HG02642 (cell line): ENCODE data around the gene XPO4.
"Not testable (repeated sequence)": the region's sequence is repeated elsewhere in the genome, so short reads cannot be mapped to it uniquely, and the experiment has no call there.

Experiments
- ATAC-seq: cut with Tn5 transposase; IDR thresholded peaks from one replicate; pipeline ENCODE4 v1.9.1; 2021; ENCODE audit warnings: mild to moderate bottlenecking; ENCODE audit not compliant: unreplicated experiment, poor library complexity

XPO4 gene

DNA sequence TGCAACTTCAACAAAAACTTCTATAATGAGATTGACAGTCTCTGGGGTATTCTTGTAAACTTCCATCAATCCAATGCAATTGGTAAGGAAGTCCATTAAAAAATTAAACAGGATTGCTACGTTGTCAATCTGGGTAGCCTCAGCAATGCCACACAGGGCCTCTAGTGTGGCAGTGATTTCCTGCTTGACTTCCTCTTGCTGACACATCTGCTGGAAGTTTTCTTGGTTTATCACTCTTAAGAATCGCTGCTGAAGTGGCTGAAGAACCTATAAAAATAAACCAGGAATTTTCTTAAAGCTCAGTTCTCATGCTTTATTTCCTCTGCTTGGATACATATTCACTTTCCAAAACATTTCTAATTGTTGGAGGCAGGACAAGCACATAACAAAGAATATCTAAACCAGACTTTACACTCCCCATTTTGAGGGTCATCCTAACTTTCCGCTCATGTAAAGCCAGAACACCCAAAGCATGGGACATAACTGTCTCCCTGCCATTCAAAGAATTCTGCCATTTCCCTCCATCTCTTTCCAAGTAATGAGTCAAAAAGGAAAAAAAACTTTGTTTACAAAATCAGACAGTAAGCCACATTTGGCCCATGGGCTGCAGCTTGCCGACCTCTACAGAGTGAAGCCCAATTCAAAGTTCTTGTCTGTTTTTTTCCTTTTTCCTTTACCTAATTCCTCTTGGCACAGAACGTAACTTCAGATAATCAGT, 105.6 kb downstream of the XPO4 start:
- ATAC-seq, result no peak

DNA sequence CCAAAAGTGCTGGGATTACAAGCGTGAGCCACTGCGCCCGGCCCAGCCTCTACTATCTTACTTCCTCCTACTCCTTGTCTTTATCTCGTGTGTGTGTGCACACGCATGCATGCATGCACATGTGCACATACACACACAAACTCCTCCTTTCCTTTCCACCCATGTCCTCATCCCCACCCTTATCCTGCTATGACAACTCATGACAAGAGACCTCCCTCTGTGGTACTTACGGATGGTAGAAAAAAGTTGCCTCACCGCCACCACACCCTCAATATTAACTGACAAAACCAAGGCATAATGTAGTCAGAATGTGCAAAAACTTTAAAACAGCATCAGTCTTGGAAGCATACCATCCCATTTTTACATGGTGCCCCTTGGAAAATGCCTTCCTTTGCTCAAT, 112.9 kb downstream of the XPO4 start:
- no peak for ATAC-seq

GRCh38 chr13:20788312-20788711, 114.2 kb downstream of the XPO4 start:
- ATAC-seq, result no peak

- ATAC-seq, result no peak
Measured at GRCh38 chr13:20787180-20787579, 115.4 kb downstream of the XPO4 start.

- ATAC-seq, result peak; percentile 85
Measured at GRCh38 chr13:20782116-20782708, 120.3 kb downstream of the XPO4 start.

DNA sequence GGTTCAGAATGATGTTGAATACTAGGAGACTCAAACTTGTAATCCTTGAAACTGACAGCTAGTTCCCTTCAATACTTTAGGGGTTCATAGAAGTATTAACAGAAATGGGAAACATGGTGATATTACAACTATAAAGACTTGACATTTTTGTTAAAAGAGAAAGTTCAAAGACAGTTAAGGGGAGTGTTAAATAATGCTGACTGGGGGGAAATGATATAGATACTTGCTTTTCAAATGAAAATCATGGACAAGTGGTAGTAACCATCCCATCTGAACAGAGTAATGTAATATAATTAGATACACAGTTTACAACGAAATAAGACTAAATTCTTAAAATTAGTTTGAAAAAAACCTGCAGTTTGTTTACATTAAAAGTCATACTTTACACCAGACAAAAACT, 122.2 kb downstream of the XPO4 start:
- ATAC-seq, result no peak

DNA sequence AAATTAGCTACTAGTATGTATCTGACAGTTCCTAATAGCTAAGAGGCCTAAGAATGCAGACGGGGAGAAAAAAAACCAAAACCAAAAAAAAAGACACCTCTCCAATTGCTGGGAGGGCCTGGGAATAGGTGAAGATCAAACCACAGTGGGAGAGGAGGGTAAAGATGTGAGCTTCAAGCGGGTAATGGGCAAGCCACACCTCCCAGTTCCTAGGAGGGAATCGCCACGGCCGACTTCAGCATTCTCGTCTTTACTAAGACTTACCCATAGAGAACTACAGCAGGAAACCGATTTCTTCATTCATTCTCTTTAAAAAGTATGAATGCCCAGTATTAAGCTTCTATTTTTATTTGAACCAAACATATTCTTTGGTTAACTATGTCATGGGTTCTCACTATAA, 123.1 kb downstream of the XPO4 start:
- no peak for ATAC-seq

- no peak for ATAC-seq
Measured at GRCh38 chr13:20778311-20778710, 124.2 kb downstream of the XPO4 start.

DNA sequence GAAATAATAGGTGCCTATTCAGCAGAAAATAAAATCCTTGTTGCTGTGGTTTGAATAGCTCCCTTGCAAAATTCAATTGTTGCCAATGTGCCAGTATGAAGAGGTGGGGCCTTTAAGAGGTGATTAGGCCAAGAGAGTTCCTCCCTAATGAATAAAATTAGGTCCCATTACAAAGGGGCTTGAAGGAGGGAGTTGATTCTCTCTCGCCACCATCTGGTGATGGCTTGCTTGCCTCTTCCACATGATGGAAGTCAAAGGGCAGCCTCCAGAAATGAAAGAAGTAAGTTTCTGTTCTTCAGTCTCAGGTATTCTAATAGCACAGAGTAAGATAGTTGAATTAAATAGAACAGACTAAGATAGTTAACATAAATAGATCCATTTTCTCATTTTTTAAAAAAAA, 125.8 kb downstream of the XPO4 start:
- ATAC-seq, result no peak

- no peak for ATAC-seq
Measured at GRCh38 chr13:20775961-20776360, 126.6 kb downstream of the XPO4 start.

DNA sequence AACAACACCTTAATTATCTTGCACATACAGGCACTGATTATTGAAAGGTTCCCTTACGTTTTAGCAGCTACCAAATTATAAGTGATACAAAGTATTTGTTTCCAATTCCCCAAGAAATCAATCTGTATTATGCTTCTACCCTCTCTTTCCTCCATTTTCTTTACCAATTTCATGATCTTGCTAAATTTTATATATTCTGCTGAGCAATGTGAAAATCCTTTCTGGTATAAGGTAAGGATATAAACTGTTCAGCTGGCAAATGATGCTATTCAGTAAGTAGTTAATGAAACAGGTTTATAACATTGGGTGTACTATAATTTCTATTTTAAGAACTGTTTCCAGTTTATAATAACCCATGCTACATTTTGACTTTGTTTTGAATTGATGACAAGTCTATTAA, 127.8 kb downstream of the XPO4 start:
- ATAC-seq, result no peak

GRCh38 chr13:20773194-20774080, 129.1 kb downstream of the XPO4 start, which contains the start of gene EEF1AKMT1:
Gene EEF1AKMT1, minus strand, starts transcription at chr13:20773961. Its CDS starts 16,363 bp downstream, at chr13:20757598.
- peak; percentile 95 for ATAC-seq

- ATAC-seq, result no peak
Measured at GRCh38 chr13:20772401-20773131, 130.0 kb downstream of the XPO4 start.

- ATAC-seq, result no peak
Measured at GRCh38 chr13:20769834-20770233, 132.7 kb downstream of the XPO4 start.

- ATAC-seq, result no peak
Measured at GRCh38 chr13:20769091-20769490, 133.5 kb downstream of the XPO4 start.

GRCh38 chr13:20767309-20767943, 135.1 kb downstream of the XPO4 start:
- ATAC-seq, result no peak

DNA sequence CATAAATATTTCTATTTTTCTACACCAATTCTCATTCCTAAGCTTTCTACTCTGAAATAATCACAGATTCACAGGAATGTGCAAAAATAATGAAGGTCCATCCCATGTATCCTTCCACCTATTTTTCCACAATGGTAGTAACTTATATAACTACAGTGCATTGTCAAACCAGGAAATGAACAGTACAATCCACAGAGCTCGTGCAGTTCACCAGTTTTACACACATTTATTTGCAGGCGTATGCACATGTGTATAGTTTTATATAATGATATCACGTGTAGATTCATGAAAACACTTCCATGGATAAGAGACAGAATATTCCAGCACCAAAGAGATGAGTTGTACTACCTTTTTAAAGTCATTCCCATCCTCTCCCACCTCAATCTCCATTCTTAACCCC, 141.7 kb downstream of the XPO4 start:
- no peak for ATAC-seq

DNA sequence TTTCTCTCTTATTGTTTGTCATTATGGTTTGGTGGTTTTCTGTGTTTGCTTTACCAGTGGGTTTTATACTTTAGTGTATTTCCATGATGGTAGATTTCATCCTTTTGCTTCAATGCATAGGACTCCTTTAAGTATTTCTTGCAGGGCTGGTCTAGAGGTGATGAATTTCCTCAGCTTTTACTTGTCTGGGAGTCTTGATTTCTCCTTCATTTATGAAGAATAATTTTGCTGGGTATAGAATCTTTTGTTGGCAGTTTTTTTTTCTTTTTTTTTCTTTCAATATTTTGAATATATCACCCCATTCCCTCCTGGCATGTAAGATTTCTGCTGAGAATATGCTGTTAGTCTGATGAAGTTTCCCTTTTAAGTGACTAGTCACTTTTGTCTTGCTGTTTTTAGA, 148.5 kb downstream of the XPO4 start:
- no peak for ATAC-seq

GRCh38 chr13:20749377-20749776, 153.2 kb downstream of the XPO4 start:
- ATAC-seq, result no peak

DNA sequence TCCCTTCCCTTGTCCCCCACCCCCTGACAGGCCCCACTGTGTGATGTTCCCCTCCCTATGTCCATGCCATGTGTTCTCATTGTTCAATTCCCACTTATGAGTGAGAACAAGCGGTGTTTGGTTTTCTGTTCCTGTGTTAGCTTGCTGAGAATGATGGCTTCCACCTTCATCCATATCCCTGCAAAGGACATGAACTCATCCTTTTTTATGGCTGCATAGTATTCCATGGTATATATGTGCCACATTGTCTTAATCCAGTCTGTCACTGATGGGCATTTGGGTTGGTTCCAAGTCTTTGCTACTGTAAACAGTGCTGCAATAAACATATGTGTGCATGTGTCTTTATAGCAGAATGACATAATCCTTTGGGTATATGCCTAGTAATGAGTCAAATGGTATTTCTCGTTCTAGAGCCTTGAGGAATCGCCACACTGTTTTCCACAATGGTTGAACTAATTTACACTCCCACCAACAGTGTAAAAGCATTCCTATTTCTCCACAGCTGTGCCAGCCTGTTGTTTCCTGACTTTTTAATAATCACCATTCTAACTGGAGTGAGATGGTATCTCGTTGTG, 158.6 kb downstream of the XPO4 start:
- ATAC-seq, result not testable (repeated sequence)
